OCI-LY3 (cell line): Measurements from ENCODE around the gene GLP1R.

ENCODE experiments used
- H2AFZ ChIP-seq: fragments of 200-600, 300-600 bp; shearing (Covaris generic); 2 replicates; pipeline ENCODE4 v1.6.0; 2014; ENCODE audit warnings: antibody characterized with exemption, low read depth, low read length
- H3K27ac ChIP-seq: fragments of 200-600, 300-600 bp; sonication (generic); 2 replicates; pipeline ENCODE4 v1.5.1; 2014; ENCODE audit warnings: mild to moderate bottlenecking, low read length, moderate library complexity, mixed read lengths
- H3K27me3 ChIP-seq: fragments of 200-600, 300-600 bp; sonication (generic); 2 replicates; pipeline ENCODE4 v1.6.1; 2014; ENCODE audit warnings: low read depth, low read length, mixed read lengths
- H3K36me3 ChIP-seq: fragments of 200-600, 300-600 bp; sonication (generic); replicated peaks from 2 replicates; pipeline ENCODE3; 2014; ENCODE audit warnings: low read depth, low read length, mixed read lengths
- H3K4me1 ChIP-seq: fragments of 300-600, 200-600 bp; sonication (generic); 2 replicates; pipeline ENCODE4 v1.6.1; 2014; ENCODE audit warnings: low read length, mixed read lengths
- H3K4me2 ChIP-seq: fragments of 200-600, 300-600 bp; sonication (generic); 2 replicates; pipeline ENCODE4 v1.6.1; 2014; ENCODE audit warnings: low read length, mixed read lengths
- H3K4me3 ChIP-seq: fragments of 300-600, 200-600 bp; sonication (generic); 2 replicates; pipeline ENCODE4 v1.5.1; 2014; ENCODE audit warnings: antibody characterized with exemption, mild to moderate bottlenecking, low read length, moderate library complexity
- H3K79me2 ChIP-seq: fragments of 300-600, 200-600 bp; shearing (Covaris generic); 2 replicates; pipeline ENCODE4 v1.6.1; 2014; ENCODE audit warnings: mild to moderate bottlenecking, low read length, mixed read lengths
- H3K9ac ChIP-seq: fragments of 300-600, 200-600 bp; shearing (Covaris generic); 2 replicates; pipeline ENCODE4 v1.6.0; 2014; ENCODE audit warnings: mild to moderate bottlenecking, low read length, moderate library complexity
- H3K9me3 ChIP-seq: fragments of 200-600, 300-600 bp; shearing (Covaris generic); 2 replicates; pipeline ENCODE4 v1.6.1; 2014; ENCODE audit warnings: low read length, mixed read lengths; ENCODE audit not compliant: insufficient read depth
- H4K20me1 ChIP-seq: fragments of 200-600, 300-600 bp; sonication (generic); 2 replicates; pipeline ENCODE4 v1.6.1; 2016; ENCODE audit warnings: low read length, mixed read lengths; ENCODE audit not compliant: insufficient read depth
- CTCF ChIP-seq: fragments of 200-600, 300-600 bp; sonication (generic); IDR thresholded peaks from 2 replicates; pipeline ENCODE4 v1.5.1; 2014; ENCODE audit warnings: antibody characterized with exemption, low read length, low read depth
- EZH2phosphoT487 ChIP-seq: fragments of 200-600 bp; shearing (Covaris generic); IDR thresholded peaks from 2 replicates; pipeline ENCODE4 v1.6.1; 2018; ENCODE audit warnings: antibody characterized with exemption, mixed run types, low read depth

GLP1R gene

GRCh38 chr6:39083231-39083634, 34.7 kb downstream of the GLP1R start:
- Histone ChIP-seq H3K4me1 (peaks cover 35% of the 10 kb centered on the region), H3K9ac (no peak overlapping the region), H3K4me3 (no peak overlapping the region), H3K27me3 (peaks cover 37% of the 10 kb centered on the region), H2AFZ (no peak overlapping the region), H3K79me2 (no peaks in the 10 kb centered on the region), H3K27ac (no peak overlapping the region), H3K36me3 (no peaks in the 10 kb centered on the region), H4K20me1 (peaks cover 10% of the 10 kb centered on the region; the same call in 1 of the 2 replicates), H3K9me3 (no peaks in the 10 kb centered on the region), H3K4me2 (0 out of 2 replicates have a peak overlapping the region, but pooled peaks have one; percentile 47)
- TF ChIP-seq CTCF (no peak), EZH2phosphoT487 (no peak)

- Histone ChIP-seq H3K4me2 (no peak overlapping the region), H3K36me3 (no peaks in the 10 kb centered on the region), H3K9ac (no peak overlapping the region), H2AFZ (no peak overlapping the region), H3K9me3 (no peaks in the 10 kb centered on the region), H3K4me1 (peaks cover 35% of the 10 kb centered on the region), H3K4me3 (no peak overlapping the region), H3K79me2 (no peaks in the 10 kb centered on the region), H4K20me1 (peaks cover 10% of the 10 kb centered on the region; the same call in 1 of the 2 replicates), H3K27me3 (peaks cover 50% of the 10 kb centered on the region), H3K27ac (no peak overlapping the region)
- TF ChIP-seq CTCF (no peak), EZH2phosphoT487 (no peak)
Observed at GRCh38 chr6:39084506-39084905, 35.9 kb downstream of the GLP1R start.

GRCh38 chr6:39085129-39085797, 36.7 kb downstream of the GLP1R start:
- Histone ChIP-seq H3K27ac (no peak overlapping the region), H3K79me2 (no peaks in the 10 kb centered on the region), H3K36me3 (no peaks in the 10 kb centered on the region), H3K9ac (no peak overlapping the region), H3K4me1 (peaks cover 35% of the 10 kb centered on the region), H3K27me3 (peaks cover 57% of the 10 kb centered on the region), H3K9me3 (no peaks in the 10 kb centered on the region), H2AFZ (no peak overlapping the region), H3K4me3 (no peak overlapping the region), H4K20me1 (peaks cover 10% of the 10 kb centered on the region; the same call in 1 of the 2 replicates), H3K4me2 (no peak overlapping the region)
- TF ChIP-seq EZH2phosphoT487, result no peak
- TF ChIP-seq CTCF, result no peak

GRCh38 chr6:39086294-39086693, 37.7 kb downstream of the GLP1R start:
- Histone ChIP-seq H3K9ac (no peak overlapping the region), H3K79me2 (no peaks in the 10 kb centered on the region), H3K4me1 (peaks cover 35% of the 10 kb centered on the region), H3K27ac (no peak overlapping the region), H3K36me3 (no peaks in the 10 kb centered on the region), H3K4me3 (no peak overlapping the region), H4K20me1 (peaks cover 10% of the 10 kb centered on the region; the same call in 1 of the 2 replicates), H3K4me2 (peak overlapping the region; percentile 44), H2AFZ (no peak overlapping the region), H3K27me3 (peaks cover 68% of the 10 kb centered on the region), H3K9me3 (no peaks in the 10 kb centered on the region)
- no peak for TF ChIP-seq EZH2phosphoT487
- no peak for TF ChIP-seq CTCF
